Pons (tissue), 1 donor: ENCODE results near the gene PTPRD.
"Not testable (repeated sequence)": the region's sequence is repeated elsewhere in the genome, so short reads cannot be mapped to it uniquely, and the experiment has no call there.

Source experiments
- DNase-seq: peaks from one replicate; pipeline ENCODE4 v3.0.0-alpha.2; 2016; ENCODE audit warnings: low spot score

The PTPRD gene

DNA sequence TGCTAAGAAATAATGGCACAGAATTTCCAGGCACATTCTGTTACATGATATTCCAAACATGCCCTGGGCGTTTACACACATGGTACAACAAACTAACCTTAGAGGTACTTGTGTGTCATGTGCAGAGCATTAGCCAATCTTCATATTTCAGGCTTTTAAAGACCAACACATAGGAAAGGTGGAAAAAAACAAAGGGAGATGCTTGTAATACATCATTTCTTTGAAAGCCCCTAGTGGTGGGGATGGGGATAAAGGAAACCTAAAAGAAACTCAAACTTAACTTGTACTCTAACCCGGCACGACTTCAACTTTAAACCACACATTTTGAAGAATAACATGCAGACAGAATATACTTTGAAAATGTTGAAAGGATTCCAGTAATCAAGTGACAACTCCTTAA, 133.6 kb downstream of the PTPRD start:
- no peak for DNase-seq

DNA sequence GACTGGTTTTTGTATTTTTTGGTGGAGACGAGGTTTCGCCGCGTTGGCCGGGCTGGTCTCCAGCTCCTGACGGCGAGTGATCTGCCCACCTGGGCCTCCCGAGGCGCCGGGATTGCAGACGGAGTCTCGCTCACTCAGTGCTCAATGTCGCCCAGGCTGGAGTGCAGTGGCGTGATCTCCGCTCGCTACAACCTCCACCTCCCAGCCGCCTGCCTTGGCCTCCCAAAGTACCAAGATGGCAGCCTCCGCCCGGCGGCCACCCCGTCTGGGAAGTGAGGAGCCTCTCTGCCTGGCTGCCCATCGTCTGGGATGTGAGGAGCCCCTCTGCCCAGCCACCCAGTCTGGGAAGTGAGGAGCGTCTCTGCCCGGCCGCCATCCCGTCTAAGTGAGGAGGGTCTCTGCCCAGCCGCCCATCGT, 163.6 kb downstream of the PTPRD start:
- DNase-seq, result not testable (repeated sequence)

DNA sequence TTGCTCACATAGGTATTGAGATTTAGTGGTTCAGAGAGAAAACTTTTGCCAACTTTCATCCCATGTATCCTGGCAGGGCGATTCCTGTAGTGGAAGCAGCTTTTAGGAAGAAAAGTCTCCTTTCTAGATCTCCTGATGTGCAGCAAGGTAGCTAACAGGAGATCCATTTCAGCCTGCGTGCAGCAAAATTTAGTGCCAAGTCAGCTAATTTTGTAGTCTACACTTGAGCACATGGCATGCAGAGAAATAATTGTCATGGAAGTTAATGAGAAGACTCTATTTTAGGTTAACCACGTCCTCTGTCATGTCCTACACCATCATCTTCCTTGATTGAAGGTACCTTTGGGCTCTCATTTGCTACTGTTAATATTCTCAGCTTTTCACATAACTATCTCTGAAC, 165.8 kb downstream of the PTPRD start:
- DNase-seq, result no peak

DNA sequence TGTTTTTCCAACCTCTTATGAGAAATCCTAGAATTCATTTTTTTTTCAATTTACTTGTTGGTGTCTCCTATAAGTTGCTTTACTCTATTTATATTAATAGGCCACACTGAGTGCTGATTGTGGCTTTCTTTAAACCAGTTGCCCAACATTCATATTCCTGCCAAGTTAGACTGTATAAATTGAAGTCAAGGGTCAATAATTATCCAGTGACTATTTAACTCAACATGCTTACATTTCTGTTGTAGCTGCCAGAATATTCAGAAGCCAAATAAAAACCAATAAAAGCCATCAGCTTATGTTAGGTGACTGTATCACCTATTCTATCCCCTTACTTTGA, 169.0 kb downstream of the PTPRD start:
- no peak for DNase-seq

DNA sequence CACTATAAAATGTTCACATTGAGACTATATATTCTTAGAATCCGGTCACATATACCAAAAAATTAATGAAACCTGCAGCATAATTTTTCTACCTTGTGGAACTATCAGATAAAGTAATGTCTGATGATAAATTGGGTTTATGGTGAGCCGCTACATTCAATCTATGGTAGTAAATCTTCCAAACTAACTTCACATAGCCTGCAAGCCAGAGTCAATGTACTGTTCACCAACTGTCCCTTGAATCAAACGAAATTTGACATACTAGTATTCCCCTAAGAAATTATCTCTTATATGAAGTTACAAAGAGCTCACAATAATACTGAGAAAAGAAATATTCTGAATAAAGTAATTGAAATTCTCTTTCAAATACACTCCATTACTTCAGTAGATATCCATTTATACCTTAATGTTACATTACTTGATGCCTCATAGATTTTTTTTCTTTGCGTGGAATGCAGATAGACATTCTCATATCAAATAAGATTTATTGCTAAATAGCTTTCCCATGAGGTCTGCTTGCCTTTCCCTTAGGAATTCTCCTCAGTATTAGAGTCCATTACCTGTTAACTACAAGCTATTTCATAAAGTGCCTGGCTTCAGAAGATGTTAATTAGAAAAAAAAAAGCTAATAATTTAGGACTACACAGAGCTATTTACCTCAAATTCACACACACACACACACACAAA, 169.5 kb downstream of the PTPRD start:
- no peak for DNase-seq

DNA sequence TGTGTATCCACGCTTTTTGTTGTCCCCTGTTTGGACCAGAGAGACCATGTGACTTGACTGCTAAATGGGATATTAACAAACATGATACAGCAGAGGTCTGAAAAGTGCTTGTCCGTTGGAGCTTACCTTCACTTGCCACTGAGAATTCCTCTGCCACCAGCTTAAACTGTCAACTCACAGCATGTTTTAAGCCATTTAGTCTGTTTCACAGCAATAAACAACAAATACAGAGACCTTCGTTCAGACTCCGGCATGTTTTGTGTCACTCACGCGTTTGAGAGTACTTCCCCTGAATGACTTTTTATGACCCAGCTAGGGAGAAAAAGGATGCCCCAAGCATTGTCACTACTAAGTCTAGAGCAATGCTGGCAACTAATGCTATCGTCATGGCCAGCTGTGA, 173.8 kb downstream of the PTPRD start:
- DNase-seq, result no peak

DNA sequence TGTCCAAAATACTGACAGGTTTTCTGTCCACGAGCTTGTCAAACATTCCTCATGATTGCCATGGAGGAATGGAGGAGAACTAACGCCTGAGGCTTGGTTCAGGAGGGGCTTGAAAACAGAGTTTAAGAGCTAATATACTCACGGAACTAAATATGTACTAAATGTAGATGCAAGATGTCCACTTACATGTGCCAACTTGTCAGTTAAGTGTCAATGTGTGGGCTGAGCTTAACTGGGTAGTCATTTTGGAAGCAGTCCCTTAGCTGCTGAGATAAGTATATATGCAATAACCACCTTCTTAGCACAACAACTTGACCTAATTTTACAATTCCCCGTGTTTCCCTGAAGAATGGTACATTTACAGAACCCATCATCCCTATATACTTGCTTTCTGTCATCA, 176.0 kb downstream of the PTPRD start:
- DNase-seq, result no peak

DNA sequence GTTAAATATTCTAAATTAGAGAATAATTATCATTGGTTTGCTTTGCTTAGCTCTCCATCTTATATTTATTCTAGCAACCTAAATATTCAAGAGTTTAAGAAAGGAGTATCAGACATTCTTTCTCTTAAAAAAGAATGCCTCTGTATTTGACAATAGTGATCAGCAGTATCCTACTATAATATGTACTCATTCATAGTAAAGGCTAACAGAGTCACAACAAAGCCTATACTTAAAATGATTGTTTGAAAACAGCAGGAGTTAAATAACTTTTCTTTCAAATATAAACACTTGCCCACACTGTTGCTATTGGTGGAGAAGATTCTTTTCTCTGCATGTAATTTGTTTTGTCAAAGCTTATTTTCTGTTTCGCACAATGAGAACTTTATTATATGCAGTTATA, 178.4 kb downstream of the PTPRD start:
- DNase-seq, result no peak

DNA sequence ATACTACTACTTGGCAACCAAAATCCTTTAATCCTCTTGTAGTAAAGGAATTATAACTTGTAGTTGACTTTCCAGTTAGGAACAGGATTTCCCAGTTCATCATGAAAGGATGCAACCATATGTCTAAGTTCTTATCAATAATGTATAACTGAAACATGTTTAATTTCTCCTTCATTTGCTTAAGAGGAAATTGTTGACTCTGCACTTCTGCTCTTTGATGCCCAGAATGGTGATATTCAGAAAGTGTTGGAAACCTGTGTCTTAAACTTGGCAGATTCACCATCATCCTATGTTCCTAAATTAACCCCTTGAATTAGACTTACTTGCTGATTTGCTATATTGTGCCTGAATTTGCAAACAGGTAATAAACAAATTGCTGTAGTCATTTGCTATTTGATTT, 201.5 kb downstream of the PTPRD start:
- no peak for DNase-seq

DNA sequence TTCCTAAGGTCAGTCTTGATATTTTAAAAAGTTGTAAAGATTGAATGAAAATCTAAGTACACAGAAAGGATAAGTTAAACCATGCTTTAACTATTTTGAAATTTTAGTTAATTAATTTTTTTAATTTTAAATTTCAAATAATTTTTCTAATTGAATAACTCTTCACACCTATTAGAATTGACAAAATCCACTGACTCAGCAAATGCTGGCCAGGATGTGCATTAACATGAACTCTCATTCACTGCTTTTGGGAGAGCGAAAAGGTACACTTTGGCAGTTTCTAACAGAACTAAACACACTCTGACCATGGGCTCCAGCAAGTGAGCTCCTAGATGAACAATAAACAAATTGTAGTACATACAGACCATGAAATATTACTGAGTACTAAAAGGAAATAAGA, 209.5 kb downstream of the PTPRD start:
- no peak for DNase-seq

DNA sequence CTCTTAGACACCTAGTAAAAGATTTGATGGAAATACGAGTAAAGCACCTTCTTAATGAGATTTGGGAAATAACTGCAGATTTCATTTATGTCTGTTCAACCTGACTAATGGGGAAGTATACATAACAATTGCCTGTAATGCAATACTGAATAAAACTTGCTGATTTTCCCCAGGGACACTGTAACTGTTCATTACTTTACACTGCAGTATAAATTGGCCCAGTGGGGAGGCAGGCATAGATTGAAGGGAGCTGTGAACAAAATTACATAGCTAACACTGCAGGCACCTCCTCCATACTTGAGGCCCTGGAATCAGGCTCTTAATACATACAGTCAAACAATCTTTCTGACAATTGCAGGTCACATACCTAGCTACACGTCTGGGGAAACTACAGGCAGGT, 216.2 kb downstream of the PTPRD start:
- no peak for DNase-seq

DNA sequence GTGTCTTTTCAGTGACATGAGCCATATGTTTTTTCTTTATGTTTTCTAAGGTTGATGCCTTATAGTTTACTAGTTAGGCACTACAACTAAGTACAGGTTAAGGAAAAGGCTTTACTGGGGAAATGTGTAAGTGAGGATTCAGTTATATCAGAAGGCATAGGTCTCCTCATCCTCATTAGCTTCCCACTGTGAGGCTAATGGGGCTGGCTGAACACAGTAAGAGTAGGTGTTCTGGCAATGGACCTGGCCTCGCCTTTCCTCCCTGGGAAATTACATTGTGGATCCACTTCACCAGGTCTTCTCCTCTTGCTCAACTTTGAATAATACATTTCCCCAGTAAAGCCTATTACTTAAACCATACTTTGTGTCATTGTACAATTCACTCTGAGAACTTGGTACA, 225.5 kb downstream of the PTPRD start:
- no peak for DNase-seq

DNA sequence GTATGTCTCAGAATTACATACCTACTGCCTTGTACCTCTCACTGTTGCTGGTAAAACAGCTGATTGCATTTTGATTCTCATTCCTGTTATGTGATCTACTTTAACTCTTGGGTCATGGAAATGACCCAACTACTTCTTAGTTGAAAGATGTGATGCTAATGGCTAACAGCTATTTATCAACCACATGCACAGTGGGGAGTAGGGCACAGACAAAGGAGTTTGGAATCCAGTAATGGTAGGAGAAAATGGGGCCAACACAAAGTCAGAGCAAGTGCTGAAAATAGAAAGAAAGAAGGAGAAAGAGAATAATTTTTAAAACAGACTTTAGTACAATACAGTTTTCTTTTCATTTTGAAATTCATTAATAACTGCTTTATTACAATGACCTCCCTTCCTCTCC, 241.0 kb downstream of the PTPRD start:
- no peak for DNase-seq

DNA sequence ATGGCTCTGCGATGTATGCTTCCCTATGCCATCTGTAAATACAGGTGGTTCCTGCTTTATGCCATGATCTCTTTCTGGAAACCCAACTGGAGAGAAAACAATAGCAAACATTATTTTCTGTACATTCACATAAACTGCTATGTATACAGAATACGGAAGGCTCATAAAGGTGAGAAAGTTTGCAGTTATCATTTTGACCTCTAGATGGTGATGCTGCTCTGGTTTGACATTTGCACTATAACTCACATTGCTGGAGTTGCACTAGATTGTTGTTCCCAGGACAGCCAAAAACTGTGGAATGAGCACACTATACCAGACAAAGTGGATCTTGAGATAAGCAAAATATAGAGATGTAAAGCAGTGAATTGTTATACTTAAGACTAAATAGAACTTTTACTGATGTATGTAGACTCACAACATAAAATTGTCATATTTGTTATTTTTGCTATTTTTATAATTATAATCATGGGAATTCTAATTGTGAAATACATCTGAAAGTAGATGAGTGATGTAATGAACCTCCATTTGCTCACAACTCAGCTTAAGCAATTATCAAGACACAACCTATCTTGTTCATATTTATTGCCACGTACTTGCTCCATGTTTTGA, 246.5 kb downstream of the PTPRD start:
- peak; percentile 68 for DNase-seq

DNA sequence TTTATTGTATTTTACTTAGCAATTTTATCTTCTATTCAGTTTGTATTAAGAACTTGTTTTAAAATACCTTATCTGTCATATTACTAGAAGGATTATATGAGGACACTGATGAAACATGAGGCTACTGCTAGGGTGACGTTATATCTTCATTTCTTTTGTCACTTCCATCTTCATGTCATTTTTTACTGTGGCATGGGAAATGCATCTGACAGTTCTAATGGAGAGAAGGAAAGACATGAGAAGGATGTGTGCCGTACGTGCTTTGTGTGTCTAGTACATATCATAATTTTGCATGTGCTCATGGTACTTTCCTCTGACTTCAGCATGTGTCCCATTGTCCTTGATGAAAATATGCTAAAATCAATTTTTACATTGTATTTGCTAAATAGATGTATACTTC, 258.2 kb downstream of the PTPRD start:
- no peak for DNase-seq

DNA sequence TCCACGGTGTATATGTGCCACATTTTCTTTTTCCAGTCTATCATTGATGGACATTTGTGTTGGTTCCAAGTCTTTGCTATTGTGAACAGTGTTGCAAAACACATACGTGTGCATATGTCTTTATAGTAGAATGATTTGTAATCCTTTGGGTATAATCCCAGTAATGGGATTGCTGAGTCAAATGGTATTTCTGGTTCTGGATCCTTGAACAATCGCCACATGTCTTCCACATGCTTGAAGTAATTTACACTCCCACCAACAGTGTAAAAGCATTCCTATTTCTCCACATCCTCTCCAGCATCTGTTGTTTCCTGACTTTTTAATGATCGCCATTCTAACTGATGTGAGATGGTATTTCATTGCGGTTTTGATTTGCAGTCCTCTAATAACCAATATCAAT, 267.2 kb downstream of the PTPRD start:
- DNase-seq, result not testable (repeated sequence)

DNA sequence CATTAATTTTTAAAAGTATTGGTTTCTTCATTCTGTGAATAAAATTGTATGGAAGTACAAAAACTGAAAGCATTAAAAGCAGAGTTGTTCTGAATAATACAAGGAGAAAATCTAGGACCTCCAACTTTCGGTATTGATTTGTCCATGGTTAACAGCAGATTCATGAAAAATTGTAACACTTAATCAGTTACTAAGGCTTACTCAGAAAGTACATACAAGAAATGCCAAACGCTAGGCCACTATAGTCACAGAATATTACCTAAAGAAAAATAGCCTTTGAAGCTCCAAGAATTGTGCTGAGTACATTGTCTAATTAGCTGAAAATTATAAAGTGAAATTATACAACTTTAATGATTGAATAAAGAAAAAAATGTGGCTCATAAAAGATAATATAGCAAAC, 271.7 kb downstream of the PTPRD start:
- no peak for DNase-seq

DNA sequence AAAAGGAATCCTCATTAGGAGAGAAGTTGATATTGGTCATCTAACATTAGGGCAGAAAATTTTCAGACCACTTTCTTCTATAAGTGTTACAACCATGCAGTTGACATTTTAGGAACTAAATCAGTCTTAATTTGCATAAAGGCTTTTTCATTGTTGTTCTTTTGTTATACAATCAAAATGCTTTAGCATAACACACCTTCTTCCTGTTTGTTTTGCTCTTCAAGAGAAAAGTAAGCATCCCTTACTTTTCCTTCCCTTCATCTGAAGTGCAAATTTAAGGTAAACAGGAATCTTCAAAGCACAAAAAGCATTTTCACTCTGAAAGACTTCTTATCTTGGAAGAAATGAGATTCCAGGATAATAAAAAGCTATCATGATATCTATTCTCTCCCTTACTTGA, 273.6 kb downstream of the PTPRD start:
- no peak for DNase-seq

DNA sequence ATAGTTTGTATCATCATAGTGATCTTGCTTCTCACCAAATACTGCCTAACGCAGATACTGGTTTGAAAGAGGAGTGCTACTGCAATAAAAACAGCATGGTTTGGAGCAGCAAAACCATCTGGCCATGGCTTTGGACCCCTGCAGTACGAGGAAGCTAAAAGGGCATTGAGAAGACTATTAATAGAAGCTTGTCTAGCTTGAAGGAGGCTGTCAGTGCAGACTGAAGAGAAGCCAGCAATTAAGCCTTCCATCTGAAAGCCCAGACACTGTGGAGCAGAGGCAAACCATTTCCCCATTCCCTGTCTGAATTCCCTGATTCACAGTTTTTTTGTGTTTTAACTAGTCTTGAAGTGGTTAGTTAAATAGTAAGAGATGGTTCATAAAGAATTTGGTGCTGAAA, 281.6 kb downstream of the PTPRD start:
- no peak for DNase-seq

DNA sequence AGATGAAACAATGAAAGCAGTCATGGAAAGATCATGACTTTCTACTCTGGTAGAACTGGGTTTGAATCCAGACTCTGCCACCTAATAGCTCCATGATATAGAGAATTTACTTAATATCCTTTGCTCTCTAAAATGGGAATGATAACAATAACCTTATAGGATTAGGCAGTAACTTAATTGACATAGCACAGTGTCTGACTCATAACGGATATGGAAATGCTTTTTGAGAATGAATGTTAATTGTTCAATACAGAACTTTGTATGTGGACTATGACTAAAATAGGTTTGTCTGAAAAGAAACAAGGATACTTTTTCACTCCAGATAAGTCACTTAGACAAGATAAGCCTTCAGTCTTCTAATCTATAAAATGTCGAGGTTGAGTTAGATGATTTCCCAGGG, 330.7 kb downstream of the PTPRD start:
- DNase-seq, result no peak

DNA sequence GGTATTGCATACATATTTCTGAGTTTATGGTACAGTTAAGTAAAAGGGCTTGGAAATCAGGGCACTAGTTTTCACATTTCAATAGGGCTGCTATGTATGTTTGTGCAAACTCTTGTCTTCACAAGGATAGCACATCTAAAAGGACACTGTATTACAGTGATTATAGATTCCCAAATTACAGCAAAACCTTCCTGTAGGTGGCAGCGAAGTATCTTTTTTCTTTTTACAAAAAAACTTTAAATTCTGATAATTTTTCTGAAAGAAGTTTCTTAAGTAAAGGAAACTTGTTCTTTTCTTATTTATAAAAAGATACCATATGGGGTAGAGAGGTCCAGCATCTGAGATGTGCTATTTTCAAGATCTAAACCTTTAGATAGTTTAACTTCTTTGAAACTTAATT, 337.8 kb downstream of the PTPRD start:
- DNase-seq, result no peak

DNA sequence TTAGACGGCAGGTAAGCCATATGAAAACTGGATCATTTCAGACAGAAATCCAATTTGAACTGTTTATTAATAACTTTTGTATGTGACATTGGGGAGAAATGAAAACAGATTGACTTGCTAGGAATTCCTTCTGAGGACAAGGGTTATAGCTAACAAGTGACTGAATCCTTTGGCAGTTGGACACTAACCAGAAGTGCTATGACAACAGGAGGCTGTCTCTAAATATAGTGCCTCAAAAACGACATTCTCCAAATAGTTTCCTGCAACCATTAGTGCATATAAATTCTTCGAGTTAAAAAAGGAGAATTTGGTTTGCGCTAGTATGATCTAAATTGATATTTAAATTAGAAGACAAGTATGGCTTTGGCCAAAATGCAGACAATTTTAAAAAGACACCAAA, 338.6 kb downstream of the PTPRD start:
- DNase-seq, result no peak

DNA sequence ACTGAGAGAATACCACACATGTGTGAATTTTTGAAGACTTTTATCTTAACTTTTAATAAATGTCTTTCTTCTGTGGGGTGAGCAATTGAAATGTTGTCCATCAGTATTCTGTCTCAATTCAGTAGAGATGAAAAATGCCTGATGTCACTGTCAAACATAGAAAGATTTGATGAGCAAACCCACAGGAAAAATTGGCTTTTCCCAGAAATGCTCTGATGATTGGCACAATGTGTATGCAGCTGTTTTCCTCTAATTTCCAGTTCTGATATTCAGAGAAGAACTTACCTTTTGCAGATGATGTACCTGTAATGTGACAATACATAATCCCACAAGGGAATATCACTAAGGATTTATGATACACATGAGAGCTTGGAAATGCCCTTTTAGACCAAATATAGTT, 340.0 kb downstream of the PTPRD start:
- no peak for DNase-seq
